Memory B cell (primary cell): ENCODE data around the gene GPATCH3.

ENCODE experiments used
- ATAC-seq: fragments of 150-1000 bp; cut with Tn5 transposase; 2 replicates; pipeline ENCODE4 v1.10.0; 2021; ENCODE audit warnings: low read depth, mild to moderate bottlenecking, moderate library complexity
- DNase-seq, 2 donors: peaks; one replicate each; pipeline ENCODE4 v3.0.0; 2022; ENCODE audit warnings: low spot score in 2 of 2
- H3K27ac Mint-ChIP-seq: one replicate; pipeline ENCODE4 v1.8.0; 2022; ENCODE audit warnings: mild to moderate bottlenecking, moderate library complexity, mixed read lengths
- H3K27me3 Mint-ChIP-seq: one replicate; pipeline ENCODE4 v1.8.0; 2022; ENCODE audit warnings: mixed read lengths
- H3K36me3 Mint-ChIP-seq: one replicate; pipeline ENCODE4 v1.8.0; 2022; ENCODE audit warnings: mild to moderate bottlenecking, mixed read lengths
- H3K4me1 Mint-ChIP-seq: one replicate; pipeline ENCODE4 v1.8.0; 2022; ENCODE audit warnings: mixed read lengths
- H3K4me3 Mint-ChIP-seq: one replicate; pipeline ENCODE4 v1.8.0; 2022; ENCODE audit warnings: mild to moderate bottlenecking, moderate library complexity, mixed read lengths
- H3K9me3 Mint-ChIP-seq: one replicate; pipeline ENCODE4 v1.8.0; 2022; ENCODE audit warnings: mixed read lengths

GPATCH3 gene

GRCh38 chr1:26864610-26865480, 35.4 kb downstream of the GPATCH3 start:
- peaks cover 5% of the 10 kb centered on the region for H3K4me1 Mint-ChIP-seq
- H3K36me3 Mint-ChIP-seq = no peaks in the 10 kb centered on the region
- H3K9me3 Mint-ChIP-seq = no peaks in the 10 kb centered on the region
- ATAC-seq (peak; percentile 90), DNase-seq (peak; percentile 92 to 95)
- H3K4me3 Mint-ChIP-seq = peak overlapping the region; percentile 96
- H3K27me3 Mint-ChIP-seq = no peaks in the 10 kb centered on the region
- peak overlapping the region; percentile 81 for H3K27ac Mint-ChIP-seq

DNA sequence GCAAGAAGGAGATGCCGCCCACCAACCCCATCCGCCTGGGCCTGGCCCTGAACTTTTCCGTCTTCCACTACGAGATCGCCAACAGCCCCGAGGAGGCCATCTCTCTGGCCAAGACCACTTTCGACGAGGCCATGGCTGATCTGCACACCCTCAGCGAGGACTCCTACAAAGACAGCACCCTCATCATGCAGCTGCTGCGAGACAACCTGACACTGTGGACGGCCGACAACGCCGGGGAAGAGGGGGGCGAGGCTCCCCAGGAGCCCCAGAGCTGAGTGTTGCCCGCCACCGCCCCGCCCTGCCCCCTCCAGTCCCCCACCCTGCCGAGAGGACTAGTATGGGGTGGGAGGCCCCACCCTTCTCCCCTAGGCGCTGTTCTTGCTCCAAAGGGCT, 36.6 kb downstream of the GPATCH3 start:
- no peaks in the 10 kb centered on the region for H3K27me3 Mint-ChIP-seq
- no peak for ATAC-seq
- peaks cover 5% of the 10 kb centered on the region for H3K4me1 Mint-ChIP-seq
- DNase-seq = no peak
- H3K4me3 Mint-ChIP-seq = peak overlapping the region; percentile 96
- peak overlapping the region; percentile 81 for H3K27ac Mint-ChIP-seq
- no peaks in the 10 kb centered on the region for H3K36me3 Mint-ChIP-seq
- no peaks in the 10 kb centered on the region for H3K9me3 Mint-ChIP-seq

DNA sequence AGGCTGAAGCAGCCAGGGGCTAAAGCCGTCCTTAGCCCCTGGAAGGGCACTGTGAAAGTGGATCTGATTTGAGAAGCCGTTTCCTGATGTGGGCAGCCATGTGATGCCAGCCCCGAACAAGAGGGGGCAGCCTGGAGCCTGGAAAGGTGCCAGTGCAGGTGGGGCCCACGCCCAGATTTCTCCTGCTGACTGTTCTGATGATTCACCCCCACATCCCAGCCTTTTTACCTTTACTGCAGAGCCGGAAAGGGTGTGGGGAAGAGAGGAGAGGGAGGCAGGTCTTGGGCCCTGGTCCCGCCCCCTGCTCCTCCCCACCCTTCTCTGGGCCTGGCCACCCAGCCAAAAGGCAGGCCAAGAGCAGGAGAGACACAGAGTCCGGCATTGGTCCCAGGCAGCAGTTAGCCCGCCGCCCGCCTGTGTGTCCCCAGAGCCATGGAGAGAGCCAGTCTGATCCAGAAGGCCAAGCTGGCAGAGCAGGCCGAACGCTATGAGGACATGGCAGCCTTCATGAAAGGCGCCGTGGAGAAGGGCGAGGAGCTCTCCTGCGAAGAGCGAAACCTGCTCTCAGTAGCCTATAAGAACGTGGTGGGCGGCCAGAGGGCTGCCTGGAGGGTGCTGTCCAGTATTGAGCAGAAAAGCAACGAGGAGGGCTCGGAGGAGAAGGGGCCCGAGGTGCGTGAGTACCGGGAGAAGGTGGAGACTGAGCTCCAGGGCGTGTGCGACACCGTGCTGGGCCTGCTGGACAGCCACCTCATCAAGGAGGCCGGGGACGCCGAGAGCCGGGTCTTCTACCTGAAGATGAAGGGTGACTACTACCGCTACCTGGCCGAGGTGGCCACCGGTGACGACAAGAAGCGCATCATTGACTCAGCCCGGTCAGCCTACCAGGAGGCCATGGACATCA, 37.2 kb downstream of the GPATCH3 start, which contains the start of gene SFN:
TSS of gene SFN (plus strand) at position 369 of the 904 bp plus-strand sequence. CDS start at position 433, 64 bp downstream.
- H3K9me3 Mint-ChIP-seq = no peaks in the 10 kb centered on the region
- ATAC-seq (no peak), DNase-seq (peak in 1 of 2 donors; percentile 22)
- peaks cover 5% of the 10 kb centered on the region for H3K4me1 Mint-ChIP-seq
- H3K36me3 Mint-ChIP-seq = no peaks in the 10 kb centered on the region
- H3K4me3 Mint-ChIP-seq = peak within 1 kb of the TSS; percentile 96
- H3K27me3 Mint-ChIP-seq = no peaks in the 10 kb centered on the region
- H3K27ac Mint-ChIP-seq = peak within 1 kb of the TSS; percentile 81

GRCh38 chr1:26861889-26862378, 38.3 kb downstream of the GPATCH3 start:
- H3K4me3 Mint-ChIP-seq = no peak overlapping the region

DNA sequence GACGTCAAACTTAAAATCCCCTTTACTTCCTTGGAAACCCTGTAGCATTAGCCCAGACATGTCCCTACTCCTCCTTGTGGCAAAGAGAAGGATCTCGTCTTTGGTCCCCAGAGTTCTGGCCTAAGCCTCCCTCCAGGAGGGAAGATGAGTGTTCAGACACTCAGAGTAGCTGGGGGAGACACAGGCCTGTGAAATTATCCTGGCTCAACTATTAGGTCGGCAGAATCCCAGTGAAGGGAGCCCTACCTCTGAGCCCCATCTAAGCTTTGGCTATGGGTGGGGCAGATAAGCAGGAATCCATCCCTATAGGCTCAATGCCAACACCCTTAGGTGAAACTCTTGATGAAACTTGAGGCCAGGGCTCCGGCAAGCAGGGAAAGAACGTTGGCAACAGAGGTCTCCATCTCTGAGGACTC, 39.0 kb downstream of the GPATCH3 start:
- ATAC-seq (no peak), DNase-seq (no peak)
- Mint-ChIP-seq H3K27ac (no peak overlapping the region), H3K4me1 (peaks cover 5% of the 10 kb centered on the region), H3K9me3 (no peaks in the 10 kb centered on the region), H3K4me3 (no peak overlapping the region), H3K36me3 (peaks cover 3% of the 10 kb centered on the region), H3K27me3 (no peaks in the 10 kb centered on the region)

More at GRCh38 chr1:26861889-26862378, 38.3 kb downstream of the GPATCH3 start:
- Mint-ChIP-seq H3K27ac (peak overlapping the region; percentile 64), H3K9me3 (no peaks in the 10 kb centered on the region), H3K27me3 (no peaks in the 10 kb centered on the region), H3K36me3 (no peaks in the 10 kb centered on the region), H3K4me1 (peaks cover 5% of the 10 kb centered on the region)
- no peak for DNase-seq
- ATAC-seq = no peak

DNA sequence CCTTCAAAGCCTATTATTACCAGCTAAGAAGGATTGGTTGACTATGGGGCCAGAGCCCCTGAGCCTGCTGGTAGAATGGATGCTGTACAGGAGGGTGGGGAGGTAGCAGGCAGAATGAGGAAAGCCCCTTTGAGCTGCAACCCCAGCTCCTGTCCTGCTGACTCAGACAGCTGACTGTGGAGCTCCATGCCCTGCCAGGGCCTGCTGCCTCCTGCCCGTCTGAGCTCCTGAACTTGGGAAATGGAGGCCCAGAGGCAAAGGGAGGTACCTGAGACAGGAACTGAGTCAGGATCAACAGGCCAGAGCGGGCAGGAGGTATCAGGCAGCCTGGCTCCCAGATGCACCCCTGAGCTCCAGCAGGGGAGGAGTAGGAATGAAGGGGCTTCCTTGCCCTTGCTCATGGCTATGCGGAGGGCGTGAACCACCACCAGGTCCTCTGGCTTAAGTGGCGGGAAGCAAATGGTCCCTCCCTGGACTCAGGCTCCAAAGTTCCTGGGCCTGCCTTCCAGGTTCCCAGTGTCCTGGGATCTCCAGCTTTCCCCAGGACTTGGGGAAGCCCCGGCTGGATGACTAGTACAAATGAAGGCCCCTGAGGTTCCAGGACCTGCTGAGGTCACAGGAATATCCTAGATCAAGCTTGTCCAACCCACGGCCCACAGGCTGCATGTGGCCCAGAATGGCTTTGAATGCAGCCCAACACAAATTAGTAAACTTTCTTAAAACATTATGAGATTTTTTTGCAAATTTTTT, 41.2 kb downstream of the GPATCH3 start:
- no peak for DNase-seq
- no peak overlapping the region for H3K27ac Mint-ChIP-seq
- ATAC-seq = no peak
- H3K36me3 Mint-ChIP-seq = peaks cover 5% of the 10 kb centered on the region
- H3K4me1 Mint-ChIP-seq = peaks cover 2% of the 10 kb centered on the region
- H3K4me3 Mint-ChIP-seq = no peak overlapping the region
- no peaks in the 10 kb centered on the region for H3K9me3 Mint-ChIP-seq
- no peaks in the 10 kb centered on the region for H3K27me3 Mint-ChIP-seq

DNA sequence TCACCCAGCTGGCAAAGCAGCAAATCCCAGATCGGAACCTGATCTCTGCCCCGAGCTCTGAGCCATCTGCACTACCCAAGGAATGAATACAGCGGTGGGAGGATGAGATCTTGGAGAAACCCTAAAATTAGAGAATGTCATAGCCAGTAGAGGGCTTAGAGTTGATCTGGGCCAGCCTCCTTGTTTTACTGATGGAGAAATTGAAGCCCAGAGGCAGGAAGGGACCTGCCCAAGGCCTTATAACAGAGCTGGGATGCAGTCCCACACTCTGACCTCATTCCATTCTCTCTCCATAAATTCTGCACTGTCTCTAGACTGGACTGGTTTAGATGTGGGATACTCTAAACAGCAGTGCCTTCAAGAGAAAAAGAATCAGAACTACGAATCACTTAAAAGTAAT, 42.1 kb downstream of the GPATCH3 start:
- ATAC-seq (no peak), DNase-seq (no peak)
- Mint-ChIP-seq H3K4me1 (no peaks in the 10 kb centered on the region), H3K4me3 (no peak overlapping the region), H3K27ac (no peak overlapping the region), H3K36me3 (peaks cover 5% of the 10 kb centered on the region), H3K9me3 (no peaks in the 10 kb centered on the region), H3K27me3 (no peaks in the 10 kb centered on the region)

GRCh38 chr1:26857473-26858060, 42.7 kb downstream of the GPATCH3 start:
- ATAC-seq (no peak), DNase-seq (no peak)
- H3K27ac Mint-ChIP-seq = no peak overlapping the region
- H3K9me3 Mint-ChIP-seq = no peaks in the 10 kb centered on the region
- no peaks in the 10 kb centered on the region for H3K4me1 Mint-ChIP-seq
- no peaks in the 10 kb centered on the region for H3K27me3 Mint-ChIP-seq
- H3K36me3 Mint-ChIP-seq = peaks cover 5% of the 10 kb centered on the region
- no peak overlapping the region for H3K4me3 Mint-ChIP-seq

DNA sequence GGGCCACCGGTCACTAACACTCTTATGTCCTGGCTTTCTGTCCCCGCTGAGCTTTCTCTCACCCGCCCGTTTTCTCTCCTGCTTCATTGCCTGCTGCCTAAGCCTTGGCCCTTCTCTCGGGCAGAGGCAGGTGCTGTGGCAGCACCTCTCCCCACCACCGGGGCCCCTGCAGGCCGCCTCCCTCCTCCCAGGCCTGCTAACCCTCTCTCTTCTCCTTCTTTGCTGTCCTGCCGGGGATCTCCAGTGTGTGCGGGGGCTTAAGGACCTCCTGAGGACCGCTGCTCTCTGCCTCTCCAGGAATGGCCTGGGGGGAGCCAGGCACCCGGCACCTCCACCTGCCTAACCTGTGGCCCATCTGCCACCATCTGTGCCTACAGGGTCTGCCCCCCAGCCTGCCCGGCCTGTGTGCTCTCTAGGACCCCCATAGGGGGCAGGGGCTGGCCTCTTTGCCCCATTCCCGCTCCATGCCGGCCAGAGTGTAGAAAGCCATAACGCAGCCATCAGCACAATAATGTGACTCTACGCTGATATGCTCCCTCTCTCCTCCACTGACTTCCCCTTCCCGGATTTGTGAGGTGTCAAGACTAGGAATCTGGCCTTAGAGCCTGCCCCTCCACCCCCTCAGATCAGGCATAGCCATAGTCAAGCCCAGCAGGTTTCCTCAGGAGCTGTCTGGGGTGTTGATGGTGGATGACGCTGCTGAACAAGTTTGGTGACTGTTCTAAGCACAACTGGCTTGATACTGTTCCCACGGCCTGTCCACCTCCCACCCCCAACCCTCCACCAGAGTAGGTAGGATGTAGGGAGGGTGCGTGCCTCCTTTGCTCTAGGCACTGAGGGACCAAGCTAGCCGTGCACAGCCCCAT, 43.4 kb downstream of the GPATCH3 start:
- Mint-ChIP-seq H3K9me3 (no peaks in the 10 kb centered on the region), H3K27ac (no peak overlapping the region), H3K4me3 (no peak overlapping the region), H3K27me3 (no peaks in the 10 kb centered on the region), H3K4me1 (no peaks in the 10 kb centered on the region), H3K36me3 (peaks cover 6% of the 10 kb centered on the region)
- ATAC-seq = no peak
- DNase-seq = no peak

DNA sequence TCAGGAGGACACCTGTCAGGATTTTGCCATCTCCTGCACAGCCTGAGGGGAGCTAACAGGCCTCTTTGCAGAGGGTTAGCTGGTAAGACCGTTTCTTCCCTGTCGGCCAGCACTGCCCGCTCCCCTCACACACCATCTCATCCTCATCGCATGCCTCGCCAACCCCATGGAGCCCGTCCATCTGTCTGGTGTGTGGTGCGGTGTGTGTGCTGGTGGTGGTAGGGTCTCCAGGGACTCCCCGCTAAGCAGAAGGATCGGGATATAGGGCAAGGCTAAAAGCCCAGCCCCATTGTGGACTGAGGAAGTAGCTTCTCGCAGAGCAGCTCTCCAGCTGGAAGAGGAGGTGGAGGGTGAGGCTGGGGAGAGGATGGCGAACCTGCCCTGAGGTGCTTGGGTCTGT, 44.1 kb downstream of the GPATCH3 start:
- H3K27ac Mint-ChIP-seq = no peak overlapping the region
- peaks cover 11% of the 10 kb centered on the region for H3K36me3 Mint-ChIP-seq
- no peak overlapping the region for H3K4me3 Mint-ChIP-seq
- no peak for DNase-seq
- no peaks in the 10 kb centered on the region for H3K4me1 Mint-ChIP-seq
- no peaks in the 10 kb centered on the region for H3K27me3 Mint-ChIP-seq
- ATAC-seq = no peak
- H3K9me3 Mint-ChIP-seq = no peaks in the 10 kb centered on the region

- Mint-ChIP-seq H3K36me3 (peaks cover 15% of the 10 kb centered on the region), H3K27ac (no peak overlapping the region), H3K9me3 (no peaks in the 10 kb centered on the region), H3K4me3 (no peak overlapping the region), H3K4me1 (no peaks in the 10 kb centered on the region), H3K27me3 (no peaks in the 10 kb centered on the region)
- ATAC-seq (no peak), DNase-seq (no peak)
These were observed 44.6 kb downstream of the GPATCH3 start for GRCh38 chr1:26855636-26856035.

- no peak overlapping the region for H3K27ac Mint-ChIP-seq
These were observed 45.4 kb downstream of the GPATCH3 start for GRCh38 chr1:26854906-26855305.

More at GRCh38 chr1:26854906-26855305, 45.4 kb downstream of the GPATCH3 start:
- Mint-ChIP-seq H3K9me3 (no peaks in the 10 kb centered on the region), H3K36me3 (peaks cover 20% of the 10 kb centered on the region), H3K27me3 (no peaks in the 10 kb centered on the region), H3K4me3 (no peak overlapping the region), H3K4me1 (no peaks in the 10 kb centered on the region)
- DNase-seq = no peak
- ATAC-seq = no peak
